Neural cell (in vitro differentiated cells): ENCODE data around the gene SDK1. TPM values are rescaled to one million over a fixed set of nuclear protein-coding genes. Genes with fewer than 3 reads are reported as not detected.

ENCODE experiments used
- H2AFZ ChIP-seq: fragments of 200-600, 300-800 bp; sonication (generic), shearing (Covaris generic); 2 replicates; pipeline ENCODE4 v1.6.0; 2014; ENCODE audit warnings: low read depth, mild to moderate bottlenecking, antibody characterized with exemption, low read length, moderate library complexity
- H3F3A ChIP-seq: fragments of 200-600 bp; shearing (Covaris generic); 2 replicates; pipeline ENCODE4 v1.6.1; 2016; ENCODE audit warnings: mild to moderate bottlenecking, moderate library complexity, mixed read lengths, antibody characterized with exemption, low read length; ENCODE audit not compliant: insufficient read depth, poor library complexity, severe bottlenecking
- H3K27ac ChIP-seq: fragments of 200-600, 300-800 bp; sonication (generic), shearing (Covaris generic); 2 replicates; pipeline ENCODE4 v1.5.1; 2014; ENCODE audit warnings: mild to moderate bottlenecking, low read length, moderate library complexity
- H3K27me3 ChIP-seq: fragments of 300-800, 200-600 bp; sonication (generic), shearing (Covaris generic); 2 replicates; pipeline ENCODE4 v1.6.0; 2014; ENCODE audit warnings: mild to moderate bottlenecking, low read depth, low read length, moderate library complexity; ENCODE audit not compliant: insufficient read depth
- H3K36me3 ChIP-seq: fragments of 300-800, 200-600 bp; sonication (generic), shearing (Covaris generic); 2 replicates; pipeline ENCODE4 v1.5.1; 2014; ENCODE audit warnings: mild to moderate bottlenecking, antibody characterized with exemption, low read length, moderate library complexity; ENCODE audit not compliant: insufficient read depth
- H3K4me2 ChIP-seq: fragments of 300-800, 200-600 bp; sonication (generic), shearing (Covaris generic); 2 replicates; pipeline ENCODE4 v1.6.0; 2014; ENCODE audit warnings: mild to moderate bottlenecking, low read length
- H3K4me3 ChIP-seq: fragments of 300-800, 200-600 bp; sonication (generic), shearing (Covaris generic); 2 replicates; pipeline ENCODE4 v1.5.1; 2014; ENCODE audit warnings: mild to moderate bottlenecking, low read length, moderate library complexity
- H3K79me2 ChIP-seq: fragments of 200-600 bp; shearing (Covaris generic); replicated peaks from 2 replicates; pipeline ENCODE4 v1.6.0; 2014; ENCODE audit warnings: mild to moderate bottlenecking, low read length, moderate library complexity; ENCODE audit not compliant: insufficient read depth
- H3K9ac ChIP-seq: fragments of 300-800, 200-600 bp; sonication (generic), shearing (Covaris generic); 2 replicates; pipeline ENCODE4 v1.6.1; 2016; ENCODE audit warnings: mild to moderate bottlenecking, low read length, mixed read lengths
- H3K9me2 ChIP-seq: fragments of 200-600 bp; shearing (Covaris generic); 2 replicates; pipeline ENCODE4 v1.6.1; 2016; ENCODE audit warnings: mild to moderate bottlenecking, low read length, mixed read lengths; ENCODE audit not compliant: insufficient read depth
- H3K9me3 ChIP-seq: fragments of 200-600, 300-800 bp; sonication (generic), shearing (Covaris generic); 2 replicates; pipeline ENCODE4 v1.6.1; 2016; ENCODE audit warnings: mild to moderate bottlenecking, mixed run types, low read length, moderate library complexity, mixed read lengths
- H4K20me1 ChIP-seq: fragments of 200-600 bp; shearing (Covaris generic); 2 replicates; pipeline ENCODE4 v1.6.1; 2016; ENCODE audit warnings: mild to moderate bottlenecking, mixed run types; ENCODE audit not compliant: insufficient read depth
- EP300 ChIP-seq: fragments of 450-650 bp; conservative IDR thresholded peaks from 2 replicates; pipeline ENCODE4 v1.6.1; 2014; ENCODE audit warnings: antibody characterized with exemption, mild to moderate bottlenecking, moderate library complexity; ENCODE audit not compliant: poor library complexity, severe bottlenecking
- EZH2 ChIP-seq: fragments of 200-600, 300-800 bp; shearing (Covaris generic), sonication (generic); IDR thresholded peaks from 2 replicates; pipeline ENCODE4 v1.6.1; 2014; ENCODE audit warnings: antibody characterized with exemption, low read length, borderline replicate concordance, mild to moderate bottlenecking; ENCODE audit not compliant: insufficient read depth, poor library complexity, severe bottlenecking
- MXI1 ChIP-seq: fragments of 450-650 bp; conservative IDR thresholded peaks from 2 replicates; pipeline ENCODE4 v1.6.1; 2014; ENCODE audit warnings: antibody characterized with exemption, mild to moderate bottlenecking; ENCODE audit not compliant: poor library complexity, severe bottlenecking
- POLR2AphosphoS5 ChIP-seq: IDR thresholded peaks from 2 replicates; pipeline ENCODE4 v1.6.1; 2012
- RAD21 ChIP-seq: fragments of 450-650 bp; conservative IDR thresholded peaks from 2 replicates; pipeline ENCODE4 v1.6.1; 2014; ENCODE audit warnings: antibody characterized with exemption, mild to moderate bottlenecking, moderate library complexity
- SMC3 ChIP-seq: fragments of 450-650 bp; conservative IDR thresholded peaks from 2 replicates; pipeline ENCODE4 v1.6.1; 2014; ENCODE audit warnings: antibody characterized with exemption, mild to moderate bottlenecking, moderate library complexity; ENCODE audit not compliant: poor library complexity
- TAF1 ChIP-seq: IDR thresholded peaks from 2 replicates; pipeline ENCODE4 v1.6.1; 2012; ENCODE audit warnings: low read depth
- polyA plus RNA-seq: library from polyadenylated mRNA; depleted of rRNA; stranded (reverse); fragments of >200 nt; gene quantifications from 2 replicates; pipeline ENCODE4 v1.2.3, GENCODE V29; 2014
- TF ChIP-seq, protein P1 (sequence below): IDR thresholded peaks from 2 replicates; pipeline ENCODE4 v1.6.1; 2012; ENCODE audit warnings: borderline replicate concordance
- TF ChIP-seq, protein P2 (sequence below): fragments of 450-650 bp; IDR thresholded peaks from 2 replicates; pipeline ENCODE4 v1.5.1; 2014; ENCODE audit warnings: antibody characterized with exemption, mild to moderate bottlenecking, moderate library complexity; ENCODE audit not compliant: poor library complexity, severe bottlenecking

Gene SDK1
- polyA plus RNA-seq, 1 donor from 2014 or later, result 2.7 TPM

DNA sequence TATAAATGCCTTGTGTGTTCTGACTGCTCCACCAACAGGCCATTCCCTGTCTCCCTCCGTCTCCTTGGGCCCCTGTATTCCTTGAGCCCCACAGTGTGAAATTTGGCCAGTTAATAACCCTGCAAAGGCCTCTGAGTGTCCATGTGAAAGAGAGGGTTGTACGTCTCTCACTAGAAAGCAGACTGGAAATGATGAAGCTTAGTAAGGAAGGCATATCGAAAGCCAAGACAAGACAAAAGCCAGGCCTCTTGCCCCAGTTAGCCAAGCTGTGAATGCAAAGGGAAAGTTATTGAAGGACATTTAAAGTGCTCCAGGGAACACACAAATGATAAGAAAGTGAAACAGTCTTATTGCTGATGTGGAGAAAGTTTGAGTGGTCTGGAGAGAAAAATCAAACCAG, 680.2 kb downstream of the SDK1 start:
- Histone ChIP-seq H3K9ac (no peak overlapping the region), H3K36me3 (no peaks in the 10 kb centered on the region), H4K20me1 (no peaks in the 10 kb centered on the region), H3K9me3 (no peaks in the 10 kb centered on the region), H3K4me2 (no peak overlapping the region), H3F3A (no peaks in the 10 kb centered on the region), H3K9me2 (no peaks in the 10 kb centered on the region), H3K79me2 (no peaks in the 10 kb centered on the region), H2AFZ (no peak overlapping the region), H3K4me3 (no peak overlapping the region), H3K27ac (no peak overlapping the region), H3K27me3 (no peaks in the 10 kb centered on the region)
- TF ChIP-seq RAD21 (no peak), EZH2 (no peak), POLR2AphosphoS5 (no peak), MXI1 (no peak), SMC3 (no peak)
- TF ChIP-seq, protein P1, sequence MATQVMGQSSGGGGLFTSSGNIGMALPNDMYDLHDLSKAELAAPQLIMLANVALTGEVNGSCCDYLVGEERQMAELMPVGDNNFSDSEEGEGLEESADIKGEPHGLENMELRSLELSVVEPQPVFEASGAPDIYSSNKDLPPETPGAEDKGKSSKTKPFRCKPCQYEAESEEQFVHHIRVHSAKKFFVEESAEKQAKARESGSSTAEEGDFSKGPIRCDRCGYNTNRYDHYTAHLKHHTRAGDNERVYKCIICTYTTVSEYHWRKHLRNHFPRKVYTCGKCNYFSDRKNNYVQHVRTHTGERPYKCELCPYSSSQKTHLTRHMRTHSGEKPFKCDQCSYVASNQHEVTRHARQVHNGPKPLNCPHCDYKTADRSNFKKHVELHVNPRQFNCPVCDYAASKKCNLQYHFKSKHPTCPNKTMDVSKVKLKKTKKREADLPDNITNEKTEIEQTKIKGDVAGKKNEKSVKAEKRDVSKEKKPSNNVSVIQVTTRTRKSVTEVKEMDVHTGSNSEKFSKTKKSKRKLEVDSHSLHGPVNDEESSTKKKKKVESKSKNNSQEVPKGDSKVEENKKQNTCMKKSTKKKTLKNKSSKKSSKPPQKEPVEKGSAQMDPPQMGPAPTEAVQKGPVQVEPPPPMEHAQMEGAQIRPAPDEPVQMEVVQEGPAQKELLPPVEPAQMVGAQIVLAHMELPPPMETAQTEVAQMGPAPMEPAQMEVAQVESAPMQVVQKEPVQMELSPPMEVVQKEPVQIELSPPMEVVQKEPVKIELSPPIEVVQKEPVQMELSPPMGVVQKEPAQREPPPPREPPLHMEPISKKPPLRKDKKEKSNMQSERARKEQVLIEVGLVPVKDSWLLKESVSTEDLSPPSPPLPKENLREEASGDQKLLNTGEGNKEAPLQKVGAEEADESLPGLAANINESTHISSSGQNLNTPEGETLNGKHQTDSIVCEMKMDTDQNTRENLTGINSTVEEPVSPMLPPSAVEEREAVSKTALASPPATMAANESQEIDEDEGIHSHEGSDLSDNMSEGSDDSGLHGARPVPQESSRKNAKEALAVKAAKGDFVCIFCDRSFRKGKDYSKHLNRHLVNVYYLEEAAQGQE, result no peak
- TF ChIP-seq, protein P2, sequence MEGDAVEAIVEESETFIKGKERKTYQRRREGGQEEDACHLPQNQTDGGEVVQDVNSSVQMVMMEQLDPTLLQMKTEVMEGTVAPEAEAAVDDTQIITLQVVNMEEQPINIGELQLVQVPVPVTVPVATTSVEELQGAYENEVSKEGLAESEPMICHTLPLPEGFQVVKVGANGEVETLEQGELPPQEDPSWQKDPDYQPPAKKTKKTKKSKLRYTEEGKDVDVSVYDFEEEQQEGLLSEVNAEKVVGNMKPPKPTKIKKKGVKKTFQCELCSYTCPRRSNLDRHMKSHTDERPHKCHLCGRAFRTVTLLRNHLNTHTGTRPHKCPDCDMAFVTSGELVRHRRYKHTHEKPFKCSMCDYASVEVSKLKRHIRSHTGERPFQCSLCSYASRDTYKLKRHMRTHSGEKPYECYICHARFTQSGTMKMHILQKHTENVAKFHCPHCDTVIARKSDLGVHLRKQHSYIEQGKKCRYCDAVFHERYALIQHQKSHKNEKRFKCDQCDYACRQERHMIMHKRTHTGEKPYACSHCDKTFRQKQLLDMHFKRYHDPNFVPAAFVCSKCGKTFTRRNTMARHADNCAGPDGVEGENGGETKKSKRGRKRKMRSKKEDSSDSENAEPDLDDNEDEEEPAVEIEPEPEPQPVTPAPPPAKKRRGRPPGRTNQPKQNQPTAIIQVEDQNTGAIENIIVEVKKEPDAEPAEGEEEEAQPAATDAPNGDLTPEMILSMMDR, result no peak

DNA sequence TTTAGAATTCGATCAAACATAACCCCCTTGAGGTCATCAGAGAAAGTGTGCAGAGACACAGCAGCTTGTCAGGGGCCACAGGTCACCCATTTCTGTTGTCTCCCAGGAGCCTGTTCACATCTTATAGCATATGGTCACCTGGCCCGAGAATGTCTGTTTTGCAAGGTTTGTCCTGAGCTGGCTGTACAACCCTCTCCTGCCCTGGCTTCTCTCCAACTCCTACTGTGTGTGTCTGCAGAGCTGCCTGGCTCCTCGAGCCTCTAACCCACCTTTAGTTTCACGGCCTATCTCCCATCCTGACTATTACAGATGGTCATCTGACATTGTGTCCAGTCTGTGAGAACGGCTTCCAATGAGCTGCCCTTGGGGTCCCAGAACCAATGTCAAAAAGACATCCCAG, 683.4 kb downstream of the SDK1 start:
- Histone ChIP-seq H3K4me2 (no peak overlapping the region), H3K9ac (no peak overlapping the region), H3K9me3 (no peaks in the 10 kb centered on the region), H3K9me2 (no peaks in the 10 kb centered on the region), H3K79me2 (no peaks in the 10 kb centered on the region), H4K20me1 (no peaks in the 10 kb centered on the region), H3K4me3 (no peak overlapping the region), H3K27me3 (no peaks in the 10 kb centered on the region), H3K36me3 (no peaks in the 10 kb centered on the region), H3K27ac (no peak overlapping the region), H3F3A (no peaks in the 10 kb centered on the region), H2AFZ (no peak overlapping the region)
- no peak for TF ChIP-seq MXI1
- no peak for TF ChIP-seq POLR2AphosphoS5
- TF ChIP-seq, protein P1, result no peak
- TF ChIP-seq TAF1, result no peak
- TF ChIP-seq, protein P2, result no peak
- no peak for TF ChIP-seq EP300
- no peak for TF ChIP-seq RAD21
- TF ChIP-seq SMC3, result no peak
- no peak for TF ChIP-seq EZH2
